HG03521 (cell line): ENCODE measurements around the gene USP17L12.
"Not testable (repeated sequence)": the region's sequence is repeated elsewhere in the genome, so short reads cannot be mapped to it uniquely, and the experiment has no call there.

ENCODE experiments used
- ATAC-seq: cut with Tn5 transposase; IDR thresholded peaks from one replicate; pipeline ENCODE4 v1.9.1; 2021; ENCODE audit warnings: mild to moderate bottlenecking, moderate library complexity; ENCODE audit not compliant: unreplicated experiment

Gene USP17L12

GRCh38 chr4:9219852-9220251 is at the start of gene USP17L12:
TSS of gene USP17L12 (plus strand) at chr4:9220152. CDS start at chr4:9220152, 0 bp downstream.
- ATAC-seq = not testable (repeated sequence)

- not testable (repeated sequence) for ATAC-seq
Observed at GRCh38 chr4:9210357-9210756, 9.6 kb upstream of the USP17L12 start, which contains the start of gene USP17L10. TSS of gene USP17L10 (plus strand) at chr4:9210657. CDS start at chr4:9210657, 0 bp downstream.

GRCh38 chr4:9214701-9215100 is 5.3 kb upstream of the USP17L12 start:
- not testable (repeated sequence) for ATAC-seq

GRCh38 chr4:9215105-9215504 is 4.8 kb upstream of the USP17L12 start, which contains the start of gene USP17L11:
TSS of gene USP17L11 (plus strand) at chr4:9215405. CDS start at chr4:9215405, 0 bp downstream.
- not testable (repeated sequence) for ATAC-seq

GRCh38 chr4:9224596-9224995 is 4.6 kb downstream of the USP17L12 start, which contains the start of gene USP17L13:
TSS of gene USP17L13 (plus strand) at chr4:9224896. CDS start at chr4:9224896, 0 bp downstream.
- ATAC-seq = not testable (repeated sequence)

GRCh38 chr4:9230249-9230648 is 10.3 kb downstream of the USP17L12 start:
- ATAC-seq = not testable (repeated sequence)

GRCh38 chr4:9234085-9234484 is 14.1 kb downstream of the USP17L12 start, which contains the start of gene USP17L15:
TSS of gene USP17L15 (plus strand) at chr4:9234385. CDS start at chr4:9234385, 0 bp downstream.
- ATAC-seq = not testable (repeated sequence)

- not testable (repeated sequence) for ATAC-seq
Observed at GRCh38 chr4:9238461-9238860, 18.5 kb downstream of the USP17L12 start.

GRCh38 chr4:9243579-9243978 is 23.6 kb downstream of the USP17L12 start, which contains the start of gene USP17L17:
TSS of gene USP17L17 (plus strand) at chr4:9243879. CDS start at chr4:9243879, 0 bp downstream.
- not testable (repeated sequence) for ATAC-seq

GRCh38 chr4:9247953-9248680 is 28.2 kb downstream of the USP17L12 start, which contains the start of gene USP17L18:
TSS of gene USP17L18 (plus strand) at chr4:9248630. CDS start at chr4:9248630, 0 bp downstream.
- ATAC-seq = not testable (repeated sequence)

GRCh38 chr4:9253078-9253477 is 33.1 kb downstream of the USP17L12 start, which contains the start of gene USP17L19:
TSS of gene USP17L19 (plus strand) at chr4:9253378. CDS start at chr4:9253378, 0 bp downstream.
- ATAC-seq = not testable (repeated sequence)

GRCh38 chr4:9257824-9258223 is 37.9 kb downstream of the USP17L12 start, which contains the start of gene USP17L20:
TSS of gene USP17L20 (plus strand) at chr4:9258124. CDS start at chr4:9258124, 0 bp downstream.
- ATAC-seq = not testable (repeated sequence)

GRCh38 chr4:9262572-9262971 is 42.6 kb downstream of the USP17L12 start, which contains the start of gene USP17L21:
TSS of gene USP17L21 (plus strand) at chr4:9262872. CDS start at chr4:9262872, 0 bp downstream.
- ATAC-seq = not testable (repeated sequence)

- not testable (repeated sequence) for ATAC-seq
Observed at GRCh38 chr4:9267319-9267718, 47.4 kb downstream of the USP17L12 start, which contains the start of gene USP17L22. TSS of gene USP17L22 (plus strand) at chr4:9267619. CDS start at chr4:9267619, 0 bp downstream.
